ENCODE measurements around the gene MSI2. TPM values are rescaled to one million over a fixed set of nuclear protein-coding genes. Genes with fewer than 3 reads are reported as not detected.
A peak's percentile ranks its signal among the peaks of the same experiment; 100 is the strongest.

Gene MSI2
- polyA plus RNA-seq, 1 of the 3 experiments (the other 2 are of a cell fraction) = 24.1 TPM

DNA sequence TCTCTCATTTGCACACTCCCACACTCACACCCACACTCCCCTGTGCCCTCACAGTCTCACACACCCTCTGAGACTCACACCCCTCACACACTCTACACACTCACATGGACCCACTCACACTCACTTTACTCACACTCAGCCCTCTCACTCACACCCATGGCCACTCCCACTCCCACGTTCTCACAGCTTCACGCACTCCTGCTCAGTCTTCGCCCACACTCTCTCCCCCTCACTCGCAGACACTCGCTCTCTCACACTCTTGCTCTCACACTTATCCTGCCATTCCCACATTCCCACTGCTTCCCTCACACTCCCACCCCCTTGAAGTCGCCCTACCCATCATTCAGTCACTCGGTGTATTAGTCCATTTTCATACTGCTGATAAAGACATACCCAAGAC lies 440.9 kb downstream of the MSI2 start:
- TF ChIP-seq SMC3 (IDR thresholded peaks at IDR 0.05; ENCODE audit: low read depth, low read length) (no peak), PBX3 (IDR thresholded peaks at IDR 0.05) (no peak), RAD21 (IDR thresholded peaks at IDR 0.05; ENCODE audit: low read length) (no peak), MXI1 (IDR thresholded peaks at IDR 0.05; ENCODE audit: low read depth, low read length) (no peak), FOXM1 (IDR thresholded peaks at IDR 0.05; ENCODE audit: low read depth) (no peak)
- WGBS (ENCODE audit: low lambda C conversion rate) = 79% methylated on average over 7 of the region's 7 CpGs
- no peaks in the 10 kb centered on the region for H3K9me2 ChIP-seq
- H3K9ac ChIP-seq = no peak overlapping the region
- no peak for DNase-seq
- no peaks in the 10 kb centered on the region for H4K20me1 ChIP-seq (ENCODE audit: insufficient read depth)
- no peaks in the 10 kb centered on the region for H3K36me3 ChIP-seq (replicated peaks in 1 of 2; ENCODE audit: control insufficient read depth in 1 of 2, insufficient read depth in 2 of 2, low read length in 1 of 2)
- ChIA-PET POLR2A (no interaction called here), CTCF (interaction anchor here (1.0 to 2.8 kb wide), 5 partner anchors 10 to 145 kb away, joined by 3 to 11 read pairs (median 10); no protein-coding TSS in a partner anchor)
- H3K79me2 ChIP-seq (ENCODE audit: insufficient read depth) = no peaks in the 10 kb centered on the region
- no peak overlapping the region for H3K4me3 ChIP-seq (ENCODE audit: low read depth in 2 of 2, low read length in 1 of 2)
- peaks cover 0 to 22% of the 10 kb centered on the region in 2 experiments; a peak in 2 of 4 replicates for H3K4me1 ChIP-seq (ENCODE audit: control insufficient read depth in 1 of 2, insufficient read depth in 2 of 2, low read depth in 1 of 2, low read length in 1 of 2)
- H2AFZ ChIP-seq (ENCODE audit: low read depth) = no peak overlapping the region
- H3K27me3 ChIP-seq (ENCODE audit: insufficient read depth) = no peaks in the 10 kb centered on the region
- H3K9me3 ChIP-seq = peaks cover 4% of the 10 kb centered on the region; the same call in 1 of the 2 replicates
- no peak overlapping the region for H3K4me2 ChIP-seq
- H3K27ac ChIP-seq (ENCODE audit: low read depth in 2 of 2, low read length in 1 of 2) = no peak overlapping the region
- H3F3A ChIP-seq (replicated peaks; ENCODE audit: insufficient read depth) = no peaks in the 10 kb centered on the region

DNA sequence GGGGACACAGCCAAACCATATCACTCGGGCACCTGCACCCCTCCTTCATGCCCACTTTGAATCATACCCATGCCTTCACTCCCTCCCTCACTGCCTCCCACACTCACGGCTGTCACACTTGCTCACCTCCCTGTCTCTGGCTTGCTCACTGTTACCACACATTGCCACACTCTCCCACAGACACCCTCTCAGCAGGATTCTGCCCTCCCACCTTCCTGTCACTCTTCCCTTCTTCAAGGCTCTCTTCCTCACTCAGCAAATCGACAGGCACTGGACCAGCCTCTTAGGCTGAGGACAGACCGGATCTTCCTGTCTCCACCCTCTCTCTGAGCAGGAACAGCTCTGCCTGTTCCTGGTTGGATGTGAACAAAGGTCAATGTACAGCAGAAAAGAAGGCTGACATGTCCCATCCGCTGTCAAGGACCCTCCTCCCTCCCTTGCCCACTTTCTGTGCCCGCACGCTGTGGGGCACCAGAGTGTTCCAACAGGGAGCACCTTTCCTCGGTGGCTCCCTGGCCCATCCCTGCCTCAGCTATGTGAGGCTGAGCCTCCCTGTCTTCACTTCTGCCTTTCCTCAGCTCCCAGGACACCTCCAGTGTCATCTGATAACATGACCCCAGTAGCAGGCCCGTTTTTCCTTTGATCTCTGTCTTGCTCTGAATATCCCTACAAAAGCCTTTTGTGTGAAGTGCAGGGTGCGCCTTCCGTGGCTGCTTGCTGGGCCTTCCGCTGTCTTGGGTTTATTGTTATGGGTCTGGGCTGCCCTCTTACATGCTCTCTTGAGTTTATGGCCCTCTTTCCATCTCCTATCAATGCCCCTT lies 441.8 kb downstream of the MSI2 start:
- Histone ChIP-seq H3K9me2 (no peaks in the 10 kb centered on the region), H3K4me3 (ENCODE audit: low read depth in 2 of 2, low read length in 1 of 2) (no peak overlapping the region), H3K9me3 (no peaks in the 10 kb centered on the region), H3K27ac (ENCODE audit: low read depth in 2 of 2, low read length in 1 of 2) (no peak overlapping the region; a peak in 1 of 4 replicates), H3K4me1 (ENCODE audit: control insufficient read depth in 1 of 2, insufficient read depth in 2 of 2, low read depth in 1 of 2, low read length in 1 of 2) (peaks cover 0 to 22% of the 10 kb centered on the region in 2 experiments; a peak in 2 of 4 replicates), H3K27me3 (ENCODE audit: insufficient read depth) (no peaks in the 10 kb centered on the region), H3F3A (replicated peaks; ENCODE audit: insufficient read depth) (no peaks in the 10 kb centered on the region), H4K20me1 (ENCODE audit: insufficient read depth) (no peaks in the 10 kb centered on the region), H3K79me2 (ENCODE audit: insufficient read depth) (no peaks in the 10 kb centered on the region), H3K36me3 (replicated peaks in 1 of 2; ENCODE audit: control insufficient read depth in 1 of 2, insufficient read depth in 2 of 2, low read length in 1 of 2) (no peaks in the 10 kb centered on the region), H2AFZ (ENCODE audit: low read depth) (no peak overlapping the region), H3K4me2 (no peak overlapping the region), H3K9ac (no peak overlapping the region)
- no peak for DNase-seq
- CTCF ChIA-PET = interaction anchor here (1.1 to 2.8 kb wide), 3 partner anchors 9 to 26 kb away, joined by 4 to 11 read pairs (median 10); no protein-coding TSS in a partner anchor
- POLR2A ChIA-PET = no interaction called here
- 66% methylated on average over 12 of the region's 12 CpGs for WGBS (ENCODE audit: low lambda C conversion rate)
- TF ChIP-seq FOSL2 (IDR thresholded peaks at IDR 0.05; ENCODE audit: borderline replicate concordance, low read depth) = no peak
- TF ChIP-seq SMC3 (IDR thresholded peaks at IDR 0.05; ENCODE audit: low read depth, low read length) = no peak
- no peak for TF ChIP-seq SIN3A (IDR thresholded peaks at IDR 0.05; ENCODE audit: borderline replicate concordance, low read depth, low read length)
- TF ChIP-seq, protein P1, sequence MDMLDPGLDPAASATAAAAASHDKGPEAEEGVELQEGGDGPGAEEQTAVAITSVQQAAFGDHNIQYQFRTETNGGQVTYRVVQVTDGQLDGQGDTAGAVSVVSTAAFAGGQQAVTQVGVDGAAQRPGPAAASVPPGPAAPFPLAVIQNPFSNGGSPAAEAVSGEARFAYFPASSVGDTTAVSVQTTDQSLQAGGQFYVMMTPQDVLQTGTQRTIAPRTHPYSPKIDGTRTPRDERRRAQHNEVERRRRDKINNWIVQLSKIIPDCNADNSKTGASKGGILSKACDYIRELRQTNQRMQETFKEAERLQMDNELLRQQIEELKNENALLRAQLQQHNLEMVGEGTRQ (IDR thresholded peaks at IDR 0.05; ENCODE audit: borderline replicate concordance, low read depth, low read length) = no peak
- TF ChIP-seq YY1 (IDR thresholded peaks at IDR 0.05; ENCODE audit: low read depth) = no peak
- 0 out of 2 replicates have a peak, but pooled peaks have one; percentile 14 for TF ChIP-seq GATA2 (CRISPR knock-in tag; IDR thresholded peaks at IDR 0.05)
- TF ChIP-seq JUND (IDR thresholded peaks at IDR 0.05) = no peak
- TF ChIP-seq TEAD4 (IDR thresholded peaks at IDR 0.05; ENCODE audit: borderline replicate concordance, insufficient read depth) = no peak
